OCI-LY7 (cell line): Measurements from ENCODE around the gene CDKN2B-AS1.

Source experiments
- CTCF ChIP-seq: fragments of 200-600 bp; sonication (generic); conservative IDR thresholded peaks from 2 replicates; pipeline ENCODE4 v1.5.1; 2014; ENCODE audit warnings: mild to moderate bottlenecking, antibody characterized with exemption, low read length, moderate library complexity, mixed read lengths
- EZH2phosphoT487 ChIP-seq: fragments of 200-600 bp; sonication (generic); IDR thresholded peaks from 2 replicates; pipeline ENCODE4 v1.6.1; 2018; ENCODE audit warnings: low read depth, borderline replicate concordance, mild to moderate bottlenecking, mixed run types, antibody characterized with exemption, low read length, moderate library complexity, mixed read lengths

GRCh38 chr9:22147813-22148527, 153.4 kb downstream of the CDKN2B-AS1 start:
- TF ChIP-seq CTCF (no peak), EZH2phosphoT487 (no peak)
